ENCODE results near the gene HS3ST6.

- TF ChIP-seq EZH2 (IDR thresholded peaks at IDR 0.05; ENCODE audit: low read length, unreplicated experiment): no peak
- TF ChIP-seq, protein P1, sequence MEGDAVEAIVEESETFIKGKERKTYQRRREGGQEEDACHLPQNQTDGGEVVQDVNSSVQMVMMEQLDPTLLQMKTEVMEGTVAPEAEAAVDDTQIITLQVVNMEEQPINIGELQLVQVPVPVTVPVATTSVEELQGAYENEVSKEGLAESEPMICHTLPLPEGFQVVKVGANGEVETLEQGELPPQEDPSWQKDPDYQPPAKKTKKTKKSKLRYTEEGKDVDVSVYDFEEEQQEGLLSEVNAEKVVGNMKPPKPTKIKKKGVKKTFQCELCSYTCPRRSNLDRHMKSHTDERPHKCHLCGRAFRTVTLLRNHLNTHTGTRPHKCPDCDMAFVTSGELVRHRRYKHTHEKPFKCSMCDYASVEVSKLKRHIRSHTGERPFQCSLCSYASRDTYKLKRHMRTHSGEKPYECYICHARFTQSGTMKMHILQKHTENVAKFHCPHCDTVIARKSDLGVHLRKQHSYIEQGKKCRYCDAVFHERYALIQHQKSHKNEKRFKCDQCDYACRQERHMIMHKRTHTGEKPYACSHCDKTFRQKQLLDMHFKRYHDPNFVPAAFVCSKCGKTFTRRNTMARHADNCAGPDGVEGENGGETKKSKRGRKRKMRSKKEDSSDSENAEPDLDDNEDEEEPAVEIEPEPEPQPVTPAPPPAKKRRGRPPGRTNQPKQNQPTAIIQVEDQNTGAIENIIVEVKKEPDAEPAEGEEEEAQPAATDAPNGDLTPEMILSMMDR (conservative IDR thresholded peaks at IDR 0.05; ENCODE audit: low read depth, low read length): no peak
These were observed 9.2 kb downstream of the HS3ST6 start for GRCh38 chr16:1908983-1909382.
